SK-N-MC (cell line): Measurements from ENCODE around the gene CD248.
A peak's percentile ranks its signal among the peaks of the same experiment; 100 is the strongest.
"Not testable (repeated sequence)": the region's sequence is repeated elsewhere in the genome, so short reads cannot be mapped to it uniquely, and the experiment has no call there.

Experiments used
- DNase-seq: peaks from one replicate; pipeline ENCODE4 v3.0.0-alpha.2; 2011; ENCODE audit warnings: low read depth, low spot score
- H3K27ac ChIP-seq: fragments of 200-600 bp; sonication (generic); 2 replicates; pipeline ENCODE4 v1.5.1; 2016; ENCODE audit warnings: mixed run types
- H3K36me3 ChIP-seq: fragments of 200-600 bp; sonication (generic); 2 replicates; pipeline ENCODE4 v1.6.1; 2017; ENCODE audit warnings: antibody characterized with exemption, low read length, mixed read lengths; ENCODE audit not compliant: insufficient read depth
- H3K4me3 ChIP-seq: fragments of 200-600 bp; sonication (generic); 2 replicates; pipeline ENCODE4 v1.5.1; 2016
- H3K9ac ChIP-seq: fragments of 200-600 bp; sonication (generic); 2 replicates; pipeline ENCODE4 v1.8.0; 2017; ENCODE audit warnings: mixed run types, mixed read lengths; ENCODE audit not compliant: insufficient read length
- H3K9me3 ChIP-seq: fragments of 200-600 bp; sonication (generic); 2 replicates; pipeline ENCODE4 v1.6.1; 2017; ENCODE audit warnings: low read depth, mild to moderate bottlenecking, antibody characterized with exemption, low read length, moderate library complexity, mixed read lengths
- EZH2 ChIP-seq: fragments of 200-600 bp; sonication (generic); IDR thresholded peaks from one replicate; pipeline ENCODE4 v1.6.1; 2017; ENCODE audit warnings: antibody characterized with exemption
- FOXP2 ChIP-seq: optimal IDR thresholded peaks from 2 replicates; pipeline ENCODE3; 2011; ENCODE audit warnings: mild to moderate bottlenecking, moderate library complexity; ENCODE audit not compliant: insufficient read depth; ENCODE audit errors: extremely low read length, control extremely low read depth
- POLR2AphosphoS5 ChIP-seq: IDR thresholded peaks from 2 replicates; pipeline ENCODE4 v1.6.1; 2012; ENCODE audit warnings: mild to moderate bottlenecking, low read depth, low read length, borderline replicate concordance

Gene CD248

GRCh38 chr11:66278363-66279091, 38.3 kb downstream of the CD248 start:
- Histone ChIP-seq H3K27ac (no peak overlapping the region), H3K36me3 (peaks cover 12% of the 10 kb centered on the region; the same call in 1 of the 2 replicates), H3K9me3 (no peaks in the 10 kb centered on the region), H3K9ac (no peak overlapping the region), H3K4me3 (peak overlapping the region; percentile 72)
- TF ChIP-seq FOXP2 = no peak
- TF ChIP-seq EZH2 = no peak
- TF ChIP-seq POLR2AphosphoS5 = no peak
- no peak for DNase-seq

GRCh38 chr11:66277471-66278362, 39.1 kb downstream of the CD248 start, which contains the start of gene CNIH2:
CNIH2 (plus strand) TSS chr11:66278175; CDS start chr11:66278457, 282 bp downstream.
- no peak for DNase-seq
- H3K36me3 ChIP-seq = peaks cover 20% of the 10 kb centered on the region; the same call in 1 of the 2 replicates
- H3K27ac ChIP-seq = no peak within 1 kb of the TSS
- no peaks in the 10 kb centered on the region for H3K9me3 ChIP-seq
- H3K4me3 ChIP-seq = peak within 1 kb of the TSS; percentile 72
- H3K9ac ChIP-seq = no peak within 1 kb of the TSS
- TF ChIP-seq POLR2AphosphoS5 = peak; percentile 34; the same call in 1 of the 2 replicates
- no peak for TF ChIP-seq FOXP2
- TF ChIP-seq EZH2 = no peak

GRCh38 chr11:66277064-66277463, 39.8 kb downstream of the CD248 start:
- not testable (repeated sequence) for H3K27ac ChIP-seq, H3K4me3 ChIP-seq, H3K9ac ChIP-seq, H3K9me3 ChIP-seq, DNase-seq
- H3K36me3 ChIP-seq = peaks cover 27% of the 10 kb centered on the region

- H3K9ac ChIP-seq, H3K27ac ChIP-seq, DNase-seq, H3K9me3 ChIP-seq, H3K4me3 ChIP-seq: not testable (repeated sequence)
- peaks cover 31% of the 10 kb centered on the region for H3K36me3 ChIP-seq
Measured at GRCh38 chr11:66276619-66277018, 40.2 kb downstream of the CD248 start.

- Histone ChIP-seq H3K4me3 (no peak overlapping the region), H3K9ac (no peak overlapping the region), H3K9me3 (no peaks in the 10 kb centered on the region), H3K36me3 (peaks cover 32% of the 10 kb centered on the region), H3K27ac (no peak overlapping the region)
- no peak for TF ChIP-seq FOXP2
- no peak for DNase-seq
Measured at GRCh38 chr11:66275984-66276612, 40.7 kb downstream of the CD248 start.

GRCh38 chr11:66275396-66275795, 41.4 kb downstream of the CD248 start:
- DNase-seq = no peak
- no peak overlapping the region for H3K27ac ChIP-seq
- H3K9ac ChIP-seq = no peak overlapping the region
- H3K4me3 ChIP-seq = no peak overlapping the region
- peaks cover 36% of the 10 kb centered on the region for H3K36me3 ChIP-seq
- TF ChIP-seq POLR2AphosphoS5 = no peak
- no peak for TF ChIP-seq EZH2
- no peak for TF ChIP-seq FOXP2
- H3K9me3 ChIP-seq = no peaks in the 10 kb centered on the region

GRCh38 chr11:66274219-66274618, 42.6 kb downstream of the CD248 start:
- no peak overlapping the region for H3K4me3 ChIP-seq
- H3K9ac ChIP-seq = no peak overlapping the region
- no peak for DNase-seq
- H3K27ac ChIP-seq = no peak overlapping the region
- H3K36me3 ChIP-seq = peaks cover 36% of the 10 kb centered on the region
- TF ChIP-seq POLR2AphosphoS5 (no peak), EZH2 (no peak), FOXP2 (no peak)
- H3K9me3 ChIP-seq = no peaks in the 10 kb centered on the region

GRCh38 chr11:66272596-66272995, 44.2 kb downstream of the CD248 start:
- Histone ChIP-seq H3K27ac (no peak overlapping the region), H3K4me3 (no peak overlapping the region), H3K9me3 (no peaks in the 10 kb centered on the region), H3K9ac (no peak overlapping the region), H3K36me3 (peaks cover 36% of the 10 kb centered on the region)
- no peak for DNase-seq
- TF ChIP-seq POLR2AphosphoS5 (no peak), FOXP2 (no peak), EZH2 (no peak)
